HG03378 (cell line): ENCODE results near the gene RIC8A.

Source experiments
- ATAC-seq: cut with Tn5 transposase; IDR thresholded peaks from one replicate; pipeline ENCODE4 v1.9.1; 2021; ENCODE audit warnings: mild to moderate bottlenecking, moderate library complexity; ENCODE audit not compliant: unreplicated experiment

The RIC8A gene

GRCh38 chr11:240315-240714, 32.8 kb downstream of the RIC8A start:
- no peak for ATAC-seq

- no peak for ATAC-seq
Measured at GRCh38 chr11:241634-242033, 34.1 kb downstream of the RIC8A start.

GRCh38 chr11:244376-244775, 36.9 kb downstream of the RIC8A start:
- no peak for ATAC-seq

- no peak for ATAC-seq
Measured at GRCh38 chr11:249062-249461, 41.6 kb downstream of the RIC8A start.

GRCh38 chr11:250274-250673, 42.8 kb downstream of the RIC8A start:
- ATAC-seq, result no peak

GRCh38 chr11:250740-251299, 43.3 kb downstream of the RIC8A start:
- no peak for ATAC-seq

GRCh38 chr11:251550-251949, 44.0 kb downstream of the RIC8A start:
- ATAC-seq, result no peak

- no peak for ATAC-seq
Measured at GRCh38 chr11:252666-253065, 45.2 kb downstream of the RIC8A start.

- no peak for ATAC-seq
Measured at GRCh38 chr11:253160-253885, 45.8 kb downstream of the RIC8A start.

GRCh38 chr11:253886-254270, 46.4 kb downstream of the RIC8A start:
- ATAC-seq, result no peak

- no peak for ATAC-seq
Measured at GRCh38 chr11:255176-255575, 47.7 kb downstream of the RIC8A start.

GRCh38 chr11:255816-256215, 48.3 kb downstream of the RIC8A start:
- ATAC-seq, result no peak

GRCh38 chr11:256952-257737, 49.6 kb downstream of the RIC8A start:
- ATAC-seq, result no peak

- ATAC-seq, result no peak
Measured at GRCh38 chr11:257766-258493, 50.4 kb downstream of the RIC8A start.

GRCh38 chr11:259413-259812, 51.9 kb downstream of the RIC8A start:
- no peak for ATAC-seq

- no peak for ATAC-seq
Measured at GRCh38 chr11:261624-262023, 54.1 kb downstream of the RIC8A start.
